Measurements from ENCODE around the gene VIL1. TPM values are rescaled to one million over a fixed set of nuclear protein-coding genes. Genes with fewer than 3 reads are reported as not detected.

VIL1 gene
- total and polyA plus RNA-seq, 2 of the 8 experiments (the other 6 are each of a cell fraction or from before 2014, with no cell fraction given) = 6.2 to 7.0 TPM

DNA sequence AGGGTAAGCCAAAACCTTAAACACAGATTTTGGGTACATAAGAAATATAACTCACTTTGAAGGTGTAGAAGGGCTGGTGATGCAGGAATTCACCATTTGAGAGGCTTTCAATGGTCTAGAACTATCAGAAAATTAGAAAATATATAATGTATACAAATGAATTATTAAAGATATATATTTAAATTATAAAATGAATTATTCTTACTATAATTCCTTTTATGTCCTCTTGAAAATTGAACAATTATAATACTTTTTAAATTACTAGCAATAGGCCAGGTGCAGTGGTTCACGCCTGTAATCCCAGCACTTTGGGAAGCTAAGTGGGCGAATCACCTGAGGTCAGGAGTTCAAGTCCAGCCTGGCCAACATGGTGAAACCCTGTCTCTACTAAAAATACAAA is 60.7 kb downstream of the VIL1 start:
- CTCF ChIA-PET (ENCODE audit: partially characterized antibody) = interaction anchor here (1.3 kb wide), 1 partner anchor 38 kb away, joined by 3 read pairs; no protein-coding TSS in a partner anchor
- no peak for DNase-seq (ENCODE audit: low read depth in 1 of 2, low spot score in 2 of 2)

More for the DNA sequence above, 60.7 kb downstream of the VIL1 start:
- TF ChIP-seq CREB1 (IDR thresholded peaks at IDR 0.05) = no peak
- no peak for TF ChIP-seq TBP (IDR thresholded peaks at IDR 0.05; ENCODE audit: low read depth, low read length)
- TF ChIP-seq, protein P1, sequence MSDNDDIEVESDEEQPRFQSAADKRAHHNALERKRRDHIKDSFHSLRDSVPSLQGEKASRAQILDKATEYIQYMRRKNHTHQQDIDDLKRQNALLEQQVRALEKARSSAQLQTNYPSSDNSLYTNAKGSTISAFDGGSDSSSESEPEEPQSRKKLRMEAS (IDR thresholded peaks at IDR 0.05) = no peak
- no peak for TF ChIP-seq TAF1 (IDR thresholded peaks at IDR 0.05; ENCODE audit: low read depth, low read length)
- TF ChIP-seq RAD21 (IDR thresholded peaks at IDR 0.05 in 1 of 2, conservative IDR thresholded peaks at IDR 0.05 in 1 of 2; ENCODE audit: low read depth in 2 of 2, low read length in 2 of 2) = no peak
- TF ChIP-seq TAF7 (optimal IDR thresholded peaks at IDR 0.05; ENCODE audit: borderline replicate concordance, low read depth, low read length) = no peak
- no peak for TF ChIP-seq POLR2AphosphoS5 (IDR thresholded peaks at IDR 0.05; ENCODE audit: low read depth, low read length)
- no peak for TF ChIP-seq SIX5 (IDR thresholded peaks at IDR 0.05; ENCODE audit: low read depth, low read length)
- TF ChIP-seq SIRT6 (IDR thresholded peaks at IDR 0.05; ENCODE audit: low read length) = no peak
- TF ChIP-seq SP4 (IDR thresholded peaks at IDR 0.05; ENCODE audit: low read length) = no peak
- H3K4me3 ChIP-seq (ENCODE audit: extremely low read depth in 1 of 4, insufficient read depth in 2 of 4, low read depth in 3 of 4, low read length in 4 of 4) = no peak overlapping the region
- no peak overlapping the region for H2BK20ac ChIP-seq (ENCODE audit: low read length)
- H3K56ac ChIP-seq (replicated peaks; ENCODE audit: insufficient read length, low read depth, low read length) = no peak overlapping the region
- H2BK12ac ChIP-seq (ENCODE audit: low read depth, low read length) = no peak overlapping the region
- no peak overlapping the region for H3K4me2 ChIP-seq (ENCODE audit: insufficient read depth in 1 of 2, low read depth in 2 of 2, low read length in 2 of 2)
- no peaks in the 10 kb centered on the region for H3K79me1 ChIP-seq (ENCODE audit: low read depth, low read length)
- no peak overlapping the region for H4K8ac ChIP-seq (ENCODE audit: extremely low read depth, insufficient read depth, low read length)
- no peak overlapping the region for H3K23ac ChIP-seq (ENCODE audit: insufficient read length)
- H4K5ac ChIP-seq (ENCODE audit: insufficient read length, low read depth, low read length) = no peak overlapping the region
- peaks cover 9 to 50% (median 22%) of the 10 kb centered on the region in 4 experiments for H3K36me3 ChIP-seq (ENCODE audit: control insufficient read depth in 2 of 4, insufficient read depth in 4 of 4, low read length in 3 of 4)
- H4K20me1 ChIP-seq (replicated peaks in 1 of 2; ENCODE audit: control insufficient read depth in 1 of 2, insufficient read depth in 2 of 2, low read length in 2 of 2) = no peaks in the 10 kb centered on the region
- no peaks in the 10 kb centered on the region for H3K9me3 ChIP-seq (ENCODE audit: insufficient read depth in 2 of 2, low read depth in 1 of 2, low read length in 1 of 2)
- no peak overlapping the region for H2BK15ac ChIP-seq (ENCODE audit: low read length)
- no peak overlapping the region for H3K27ac ChIP-seq (ENCODE audit: low read depth, low read length)
- H4K91ac ChIP-seq (replicated peaks; ENCODE audit: insufficient read length, low read length) = no peak overlapping the region
- POLR2A ChIA-PET (ENCODE audit: partially characterized antibody) = no interaction called here
- no peak overlapping the region for H3K9ac ChIP-seq (replicated peaks in 1 of 4; ENCODE audit: extremely low read depth in 1 of 4, low read depth in 3 of 4, low read length in 3 of 4)
- no peaks in the 10 kb centered on the region for H3K4me1 ChIP-seq (replicated peaks in 1 of 4; ENCODE audit: control insufficient read depth in 3 of 4, insufficient read depth in 4 of 4, low read length in 3 of 4)
- no peaks in the 10 kb centered on the region for H3K27me3 ChIP-seq (replicated peaks in 1 of 4; ENCODE audit: control insufficient read depth in 3 of 4, extremely low read depth in 1 of 4, insufficient read depth in 3 of 4, low read length in 3 of 4)
- no peak overlapping the region for H3K18ac ChIP-seq (ENCODE audit: extremely low read depth, low read length)
- no peaks in the 10 kb centered on the region for H3K79me2 ChIP-seq (ENCODE audit: control insufficient read depth in 1 of 2, insufficient read depth in 2 of 2, low read length in 2 of 2)
- no peak overlapping the region for H3K14ac ChIP-seq (ENCODE audit: insufficient read length)
- H2BK5ac ChIP-seq (ENCODE audit: low read depth, low read length) = no peak overlapping the region
- no peak overlapping the region for H2AFZ ChIP-seq (ENCODE audit: low read length)
- no peak for FAIRE-seq
- no peak overlapping the region for H2BK120ac ChIP-seq (replicated peaks; ENCODE audit: low read depth, low read length)
- no peak overlapping the region for H3K4ac ChIP-seq (replicated peaks; ENCODE audit: insufficient read length, low read depth, low read length)
- WGBS, 2 experiments (ENCODE audit: extremely low coverage in 1 of 2, insufficient coverage in 1 of 2, insufficient read length in 1 of 2, insufficient replicate concordance in 2 of 2, low coverage in 1 of 2, low lambda C conversion rate in 2 of 2, missing lambda C conversion rate in 1 of 2) = 89% methylated on average over 2 of the region's 2 CpGs; no CpG with 5 or more reads in 1 of the 2 experiments
- no peak overlapping the region for H2AK5ac ChIP-seq (ENCODE audit: low read depth, low read length)
- H3K23me2 ChIP-seq (ENCODE audit: low read depth, low read length) = no peaks in the 10 kb centered on the region
